Spinal cord (tissue), 10 donors: ENCODE results near the gene PPP1R9B. TPM values are rescaled to one million over a fixed set of nuclear protein-coding genes. Genes with fewer than 3 reads are reported as not detected.

Source experiments
- DNase-seq, 6 donors: peaks; one replicate each; pipeline versions ENCODE4 v3.0.0 to v3.0.0-alpha.2; 2013 to 2015; ENCODE audit warnings: low spot score in 6 of 6, low read depth in 4 of 6
- H3K27ac ChIP-seq: one replicate; pipeline ENCODE4 v1.5.1; 2013; ENCODE audit warnings: low read depth, low read length, control low read depth
- H3K27me3 ChIP-seq: one replicate; pipeline ENCODE4 v1.6.1; 2013; ENCODE audit warnings: low read length; ENCODE audit not compliant: control insufficient read depth, insufficient read depth
- H3K36me3 ChIP-seq: one replicate; pipeline ENCODE4 v1.6.1; 2013; ENCODE audit warnings: low read length; ENCODE audit not compliant: control insufficient read depth, insufficient read depth
- H3K4me1 ChIP-seq: one replicate; pipeline ENCODE4 v1.6.1; 2013; ENCODE audit warnings: low read length; ENCODE audit not compliant: control insufficient read depth, insufficient read depth
- H3K4me3 ChIP-seq: one replicate; pipeline ENCODE4 v1.5.1; 2013; ENCODE audit warnings: low read depth, low read length, control low read depth
- H3K9me3 ChIP-seq: one replicate; pipeline ENCODE4 v1.6.1; 2013; ENCODE audit warnings: low read length; ENCODE audit not compliant: control insufficient read depth, insufficient read depth
- WGBS: methylation state at CpG from one replicate; pipeline ENCODE4 v1.1.5; 2013; ENCODE audit warnings: missing lambda C conversion rate; ENCODE audit not compliant: insufficient coverage; 5-methylcytosine and 5-hydroxymethylcytosine counted together
- polyA plus RNA-seq, 2 donors: library from polyadenylated mRNA; unstranded; fragments of 120-200 nt; gene quantifications; one replicate each; pipeline ENCODE4 v1.2.1, GENCODE V29; 2013; ENCODE audit not compliant: insufficient read length in 2 of 2
- total RNA-seq, 2 donors: library from RNA; depleted of rRNA in 1 of 2; stranded (reverse); fragments of 120-200 nt in 1 of 2; fragments of >200 nt in 1 of 2; gene quantifications; one replicate each; pipeline versions ENCODE4 v1.2.3 to v1.2.4, GENCODE V29; 2013 to 2014
- donor health status: healthy.

The PPP1R9B gene
- total and polyA plus RNA-seq, 4 donors, result 23.7 to 102 (median 71.2) TPM

DNA sequence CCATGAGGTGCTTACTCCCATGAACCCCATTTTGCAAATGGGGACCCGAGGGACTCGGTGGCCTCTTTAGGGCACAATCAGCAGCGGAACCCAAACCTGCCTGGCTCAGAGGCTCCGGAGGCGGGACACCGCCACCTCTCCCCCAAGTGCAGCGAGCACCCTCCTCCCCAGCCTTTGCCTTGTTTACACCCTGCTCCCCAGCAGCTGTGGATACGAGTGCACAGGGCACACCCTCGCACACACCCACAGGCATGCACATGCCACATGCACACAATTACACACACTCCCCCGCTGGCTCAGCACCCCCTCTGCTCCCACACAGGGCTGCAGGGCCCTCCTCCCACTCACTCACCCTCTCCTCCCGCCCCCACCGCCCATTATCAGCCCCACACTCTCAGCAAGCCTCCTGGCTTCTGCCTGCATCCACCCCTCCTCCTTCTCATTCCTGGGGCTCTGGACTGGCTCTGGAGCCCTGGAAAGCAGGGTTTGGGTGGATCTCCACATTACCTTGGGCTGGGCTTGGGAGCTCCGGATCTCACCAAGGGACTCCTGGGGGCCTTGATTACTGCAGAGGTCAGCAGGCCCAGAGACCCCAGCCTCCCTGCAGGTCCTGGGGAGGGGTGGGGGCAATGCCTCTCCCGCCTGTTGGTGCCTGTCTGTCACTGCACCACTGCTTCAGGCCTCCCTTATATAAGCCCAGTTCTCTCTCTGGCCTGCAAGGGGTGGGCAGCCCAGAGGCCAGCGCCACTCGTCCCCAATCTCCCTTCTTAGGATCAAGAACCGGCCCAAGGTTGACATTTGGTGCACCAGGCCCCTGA lies 48.9 kb downstream of the PPP1R9B start:
- Histone ChIP-seq H3K9me3 (no peaks in the 10 kb centered on the region), H3K4me3 (no peak overlapping the region), H3K36me3 (peaks cover 80% of the 10 kb centered on the region), H3K4me1 (peaks cover 26% of the 10 kb centered on the region), H3K27me3 (no peaks in the 10 kb centered on the region), H3K27ac (peak overlapping the region; percentile 84)
- 45% methylated on average over 17 of the region's 17 CpGs for WGBS
- no peak for DNase-seq

DNA sequence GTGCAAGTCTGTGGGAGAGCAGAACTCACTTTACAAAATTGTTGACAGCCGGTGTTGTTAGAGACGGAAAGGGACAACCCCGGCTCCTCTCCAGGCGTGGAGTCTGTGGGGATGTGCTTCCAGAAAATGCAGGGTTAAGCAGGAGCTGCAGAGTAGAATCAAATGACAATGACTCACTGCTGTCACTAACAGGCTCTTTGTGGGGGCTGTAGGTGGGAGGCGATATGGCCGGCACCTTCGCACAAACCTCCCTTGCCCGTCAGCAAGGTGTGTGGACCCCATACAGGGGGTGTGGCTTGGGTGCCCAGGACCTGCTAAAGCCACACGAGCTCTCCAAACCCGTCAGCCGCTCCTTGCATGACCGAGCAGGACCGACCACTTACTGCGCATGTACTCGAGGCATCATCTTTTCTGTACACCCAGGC lies 49.5 kb downstream of the PPP1R9B start:
- Histone ChIP-seq H3K27me3 (no peaks in the 10 kb centered on the region), H3K27ac (peak overlapping the region; percentile 84), H3K4me1 (peaks cover 32% of the 10 kb centered on the region), H3K9me3 (no peaks in the 10 kb centered on the region), H3K36me3 (peaks cover 77% of the 10 kb centered on the region), H3K4me3 (no peak overlapping the region)
- DNase-seq, result no peak
- 41% methylated on average over 15 of the region's 15 CpGs for WGBS

DNA sequence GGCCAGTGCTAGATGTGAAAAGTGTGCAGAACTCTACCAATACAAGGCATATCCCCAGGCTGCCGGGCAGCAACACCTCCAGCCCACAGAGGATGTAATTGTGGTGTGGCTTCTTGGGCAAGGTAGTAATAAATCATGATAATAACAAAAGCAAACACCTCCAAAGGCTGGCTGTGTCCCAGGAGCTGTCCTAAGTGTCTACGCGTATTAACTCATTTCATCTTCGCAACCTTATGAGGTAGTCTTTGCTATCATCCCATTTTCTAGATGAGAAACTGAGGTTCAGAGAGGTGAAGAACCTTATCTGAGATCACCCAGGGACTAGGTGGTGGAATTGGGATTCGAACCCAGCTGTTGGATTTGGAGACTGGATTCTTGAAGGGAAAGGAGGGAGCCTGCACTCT lies 50.0 kb downstream of the PPP1R9B start:
- Histone ChIP-seq H3K27ac (peak overlapping the region; percentile 84), H3K27me3 (no peaks in the 10 kb centered on the region), H3K4me3 (no peak overlapping the region), H3K4me1 (peaks cover 36% of the 10 kb centered on the region), H3K36me3 (peaks cover 72% of the 10 kb centered on the region), H3K9me3 (no peaks in the 10 kb centered on the region)
- no peak for DNase-seq
- WGBS, result 78% methylated on average over 1 of the region's 5 CpGs

DNA sequence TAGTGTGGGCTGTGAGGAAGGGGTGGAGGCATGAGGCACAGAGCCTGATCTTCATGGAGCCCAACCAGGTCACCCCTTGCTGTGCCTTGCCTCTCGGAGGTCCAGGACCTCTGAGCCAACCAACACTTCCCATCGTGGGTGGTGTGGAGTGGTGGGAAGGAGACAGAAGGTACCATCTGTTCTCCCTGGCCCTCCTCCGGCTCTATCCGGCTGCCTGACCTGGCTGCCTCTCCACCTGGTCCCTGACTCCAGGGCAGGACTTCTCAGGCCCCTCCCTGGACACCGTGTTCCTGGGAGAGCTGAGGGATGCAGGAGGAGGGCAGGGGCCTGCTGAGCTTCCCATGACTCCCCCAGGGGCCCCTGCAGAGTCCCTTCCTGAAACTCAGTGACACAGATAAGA lies 51.5 kb downstream of the PPP1R9B start:
- peaks cover 44% of the 10 kb centered on the region for H3K4me1 ChIP-seq

DNA sequence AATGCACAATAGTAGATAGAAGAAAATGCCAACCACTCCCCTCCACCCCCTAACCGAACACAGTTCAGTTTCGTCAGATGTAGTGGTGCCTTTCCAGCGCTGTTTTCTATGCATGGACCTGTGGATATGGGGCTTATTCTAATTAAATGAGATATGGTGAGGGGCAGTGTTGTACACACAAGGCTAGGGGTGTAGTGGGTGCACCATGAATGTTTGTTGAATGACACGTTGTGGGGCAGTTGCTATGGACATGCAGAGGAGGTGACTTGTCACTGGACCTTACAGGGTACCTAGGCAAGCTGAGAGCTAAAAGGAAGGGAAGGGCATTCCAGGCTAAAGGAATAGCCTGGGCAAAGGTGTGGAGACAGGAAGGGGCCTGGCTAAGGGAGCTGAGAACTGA lies 51.9 kb downstream of the PPP1R9B start:
- WGBS, result 85% methylated on average over 2 of the region's 4 CpGs
- peaks cover 55% of the 10 kb centered on the region for H3K36me3 ChIP-seq
- H3K4me3 ChIP-seq, result no peak overlapping the region
- no peaks in the 10 kb centered on the region for H3K9me3 ChIP-seq
- no peaks in the 10 kb centered on the region for H3K27me3 ChIP-seq
- DNase-seq, result no peak
- H3K4me1 ChIP-seq, result peaks cover 44% of the 10 kb centered on the region
- no peak overlapping the region for H3K27ac ChIP-seq

More for the DNA sequence above, 51.5 kb downstream of the PPP1R9B start:
- H3K4me3 ChIP-seq, result no peak overlapping the region
- no peaks in the 10 kb centered on the region for H3K27me3 ChIP-seq
- DNase-seq, result no peak
- no peaks in the 10 kb centered on the region for H3K9me3 ChIP-seq
- H3K36me3 ChIP-seq, result peaks cover 60% of the 10 kb centered on the region
- H3K27ac ChIP-seq, result no peak overlapping the region
- WGBS, result 85% methylated on average over 3 of the region's 5 CpGs

DNA sequence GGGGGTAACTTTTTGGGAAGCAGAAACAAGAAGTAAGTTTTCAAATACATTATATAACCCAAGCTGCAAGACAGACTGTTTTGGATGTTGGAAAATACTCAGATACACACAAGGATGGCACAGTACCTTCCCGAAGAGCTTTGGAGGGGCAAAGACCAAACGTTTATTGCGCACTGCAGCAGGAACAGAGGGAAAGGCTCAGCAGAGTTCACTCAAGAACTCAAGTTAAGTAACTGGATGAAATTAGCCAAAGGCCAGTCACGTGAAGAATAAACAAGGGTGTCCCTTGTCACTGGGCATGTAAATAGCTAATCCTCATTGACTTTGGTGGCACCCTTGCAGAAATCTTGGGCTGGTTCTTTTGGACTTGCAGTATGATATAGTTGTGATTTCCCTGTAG lies 52.6 kb downstream of the PPP1R9B start:
- Histone ChIP-seq H3K27me3 (no peaks in the 10 kb centered on the region), H3K9me3 (no peaks in the 10 kb centered on the region), H3K4me1 (peaks cover 44% of the 10 kb centered on the region), H3K36me3 (peaks cover 51% of the 10 kb centered on the region), H3K27ac (no peak overlapping the region), H3K4me3 (no peak overlapping the region)
- 86% methylated on average over 4 of the region's 4 CpGs for WGBS
- DNase-seq, result no peak

DNA sequence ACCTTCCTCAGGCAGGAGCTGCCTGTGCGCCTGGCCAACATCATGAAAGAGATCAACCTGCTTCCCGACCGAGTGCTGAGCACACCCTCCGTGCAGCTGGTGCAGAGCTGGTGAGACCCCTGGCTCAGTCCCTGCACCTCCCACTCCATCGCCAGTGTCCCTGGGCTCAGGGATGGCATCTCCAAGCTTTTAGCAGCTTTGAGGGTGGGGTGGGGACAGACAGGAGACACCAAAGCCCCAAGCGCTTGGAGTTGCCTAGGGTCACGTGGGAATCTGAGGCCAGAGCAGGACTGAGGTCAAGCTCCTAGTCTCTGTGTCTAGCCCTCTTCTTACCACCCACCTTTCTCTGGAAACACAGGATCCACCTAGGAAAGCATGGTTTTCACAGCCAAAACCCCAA lies 53.0 kb downstream of the PPP1R9B start:
- H3K27me3 ChIP-seq, result no peaks in the 10 kb centered on the region
- peaks cover 48% of the 10 kb centered on the region for H3K36me3 ChIP-seq
- H3K4me1 ChIP-seq, result peaks cover 43% of the 10 kb centered on the region
- H3K4me3 ChIP-seq, result no peak overlapping the region
- no peak overlapping the region for H3K27ac ChIP-seq
- WGBS, result 81% methylated on average over 5 of the region's 7 CpGs
- H3K9me3 ChIP-seq, result no peaks in the 10 kb centered on the region
- no peak for DNase-seq

DNA sequence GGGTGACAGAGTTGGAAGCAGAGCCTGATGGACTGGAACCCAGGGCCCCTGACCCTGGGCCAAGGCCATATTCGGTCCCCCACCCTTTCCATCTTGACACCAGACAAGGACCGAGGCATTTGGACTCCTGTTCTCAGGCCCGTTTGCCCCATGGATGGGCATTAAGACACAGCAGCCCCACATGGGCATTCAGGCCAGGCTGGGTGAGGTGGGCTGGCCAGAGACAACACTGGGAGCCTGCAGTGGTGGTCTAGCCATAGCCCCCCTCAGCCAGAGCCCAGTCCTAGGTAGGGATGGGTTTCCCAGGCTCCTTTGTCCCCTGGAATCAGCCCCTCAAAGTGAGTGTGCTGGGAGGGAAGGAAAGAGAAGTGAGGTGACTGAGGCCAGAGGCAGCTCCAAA lies 53.7 kb downstream of the PPP1R9B start:
- H3K36me3 ChIP-seq, result peaks cover 41% of the 10 kb centered on the region
- H3K4me1 ChIP-seq, result peaks cover 36% of the 10 kb centered on the region
- H3K4me3 ChIP-seq, result no peak overlapping the region
- no peak for DNase-seq
- H3K27ac ChIP-seq, result no peak overlapping the region
- no peaks in the 10 kb centered on the region for H3K27me3 ChIP-seq
- no peaks in the 10 kb centered on the region for H3K9me3 ChIP-seq
- 88% methylated on average over 3 of the region's 3 CpGs for WGBS

DNA sequence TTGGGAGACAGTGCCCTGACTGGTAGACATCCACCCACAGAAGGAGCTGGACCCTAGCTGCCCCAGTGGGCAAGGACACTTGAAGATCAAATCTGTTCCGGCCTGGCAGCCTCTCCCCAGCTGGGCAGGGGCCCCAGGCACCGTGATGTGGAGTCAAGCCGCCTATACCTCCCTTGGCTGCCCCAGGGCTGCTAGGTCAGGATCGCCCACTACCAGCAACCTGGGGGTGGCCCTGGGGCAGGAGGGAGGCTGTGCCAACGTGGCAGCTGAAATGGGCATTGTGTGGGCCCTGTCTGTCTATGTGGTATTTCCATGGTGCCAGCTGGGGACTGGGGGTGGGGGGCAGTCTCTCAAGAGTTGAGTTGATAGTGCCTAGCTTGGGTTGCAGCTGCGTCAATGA lies 54.4 kb downstream of the PPP1R9B start:
- Histone ChIP-seq H3K9me3 (no peaks in the 10 kb centered on the region), H3K36me3 (peaks cover 39% of the 10 kb centered on the region), H3K27me3 (no peaks in the 10 kb centered on the region), H3K4me1 (peaks cover 30% of the 10 kb centered on the region), H3K4me3 (peak overlapping the region; percentile 89), H3K27ac (peak overlapping the region; percentile 52)
- WGBS, result 10% methylated on average over 5 of the region's 6 CpGs
- DNase-seq, result no peak

DNA sequence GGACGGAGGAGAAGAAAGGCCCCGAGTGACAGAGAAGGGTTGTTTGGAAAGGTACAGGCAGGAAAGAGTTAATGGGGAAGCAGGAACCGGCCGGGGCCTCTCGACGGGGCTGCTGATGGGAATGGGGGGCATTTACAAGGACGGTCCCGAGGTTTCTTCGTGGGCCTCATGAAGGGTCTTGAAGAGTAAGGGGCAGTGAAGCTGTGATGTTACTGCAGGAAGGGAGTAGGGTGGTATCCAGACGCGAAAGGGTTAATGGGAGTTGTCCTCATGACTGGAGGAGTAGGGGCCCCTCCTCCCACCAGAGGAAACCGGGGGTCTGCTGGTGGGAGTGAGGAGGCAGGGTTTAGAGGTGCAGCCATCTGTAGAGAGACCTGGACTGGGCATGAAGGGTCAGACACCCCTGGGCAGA lies 54.8 kb downstream of the PPP1R9B start:
- Histone ChIP-seq H3K27me3 (no peaks in the 10 kb centered on the region), H3K4me3 (peak overlapping the region; percentile 89), H3K36me3 (peaks cover 37% of the 10 kb centered on the region), H3K9me3 (no peaks in the 10 kb centered on the region), H3K27ac (peak overlapping the region; percentile 52), H3K4me1 (peaks cover 26% of the 10 kb centered on the region)
- under 1% methylated on average over 11 of the region's 12 CpGs for WGBS
- DNase-seq, result peak in 4 of 6 donors; percentile 29 to 87 (median 64)
